Hematopoietic multipotent progenitor cell (in vitro differentiated cells): Measurements from ENCODE around the gene CDC14B. TPM values are rescaled to one million over a fixed set of nuclear protein-coding genes. Genes with fewer than 3 reads are reported as not detected.
A peak's percentile ranks its signal among the peaks of the same experiment; 100 is the strongest.
"Not testable (repeated sequence)": the region's sequence is repeated elsewhere in the genome, so short reads cannot be mapped to it uniquely, and the experiment has no call there.

Source experiments
- DNase-seq, 3 donors: peaks; one replicate each; pipeline ENCODE4 v3.0.0-alpha.2; 2011 to 2015; ENCODE audit warnings: low read depth in 2 of 3, low spot score in 2 of 3
- total RNA-seq: library from RNA; depleted of rRNA; stranded (reverse); fragments of >200 nt; gene quantifications from one replicate; pipeline ENCODE4 v1.2.3, GENCODE V29; 2012

CDC14B gene
- total RNA-seq, 1 donor: 7.5 TPM

DNA sequence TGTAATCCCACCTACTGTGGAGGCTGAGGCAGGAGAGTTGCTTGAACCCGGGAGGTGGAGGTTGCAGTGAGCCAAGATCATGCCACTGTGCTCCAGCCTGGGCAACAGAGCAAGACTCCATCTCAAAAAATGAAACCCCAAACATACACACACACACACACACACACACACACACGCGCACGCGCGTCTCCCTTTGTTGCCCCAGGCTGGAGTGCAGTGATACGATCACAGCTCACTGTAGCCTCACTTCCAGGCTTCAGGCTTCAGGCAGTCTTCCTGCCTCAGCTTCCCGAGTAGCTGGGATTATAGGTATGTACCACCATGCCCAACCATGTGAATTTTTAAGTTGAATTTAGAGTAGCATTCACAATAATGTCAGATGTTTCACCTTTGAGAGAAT lies 13.9 kb upstream of the CDC14B start:
- DNase-seq: not testable (repeated sequence)

DNA sequence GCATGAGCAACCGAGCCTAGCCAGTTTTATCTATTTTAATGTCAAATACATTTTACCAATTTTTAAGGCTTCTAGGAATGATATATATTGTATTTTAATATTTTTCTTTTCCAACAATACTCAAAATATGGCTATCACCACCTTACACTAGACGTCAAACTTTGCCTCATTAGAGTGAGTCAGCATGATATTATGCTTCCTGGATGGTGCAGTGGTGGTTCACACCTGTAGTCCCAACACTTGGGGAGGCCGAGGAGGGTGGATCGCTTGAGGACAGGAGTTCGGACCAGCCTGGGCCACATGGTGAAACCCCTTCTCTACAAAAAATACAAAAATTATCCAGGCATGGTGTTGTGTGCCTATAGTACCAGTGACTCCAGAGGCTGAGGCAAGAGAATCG lies 7.3 kb upstream of the CDC14B start:
- DNase-seq: no peak

DNA sequence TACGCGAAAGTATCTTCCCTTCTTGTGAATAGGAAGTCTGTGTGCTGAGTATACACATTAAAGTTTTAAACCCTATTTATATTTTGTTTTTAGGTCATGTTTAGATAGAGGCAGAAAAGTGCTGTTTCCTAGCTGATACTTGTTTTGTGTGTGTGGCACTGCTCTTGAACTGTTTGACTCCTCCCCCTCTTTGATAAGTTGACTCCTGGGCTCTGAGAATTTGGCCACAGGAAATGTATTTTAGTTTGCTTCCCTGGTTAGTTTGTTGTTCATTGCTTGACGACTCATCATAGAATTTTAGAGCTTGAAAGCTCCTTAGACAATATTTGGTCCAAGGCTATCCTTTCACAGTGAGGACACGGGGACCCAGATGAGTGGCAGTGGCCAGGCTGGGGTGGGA lies 2.0 kb upstream of the CDC14B start:
- DNase-seq: peak in 1 of 3 donors; percentile 6

DNA sequence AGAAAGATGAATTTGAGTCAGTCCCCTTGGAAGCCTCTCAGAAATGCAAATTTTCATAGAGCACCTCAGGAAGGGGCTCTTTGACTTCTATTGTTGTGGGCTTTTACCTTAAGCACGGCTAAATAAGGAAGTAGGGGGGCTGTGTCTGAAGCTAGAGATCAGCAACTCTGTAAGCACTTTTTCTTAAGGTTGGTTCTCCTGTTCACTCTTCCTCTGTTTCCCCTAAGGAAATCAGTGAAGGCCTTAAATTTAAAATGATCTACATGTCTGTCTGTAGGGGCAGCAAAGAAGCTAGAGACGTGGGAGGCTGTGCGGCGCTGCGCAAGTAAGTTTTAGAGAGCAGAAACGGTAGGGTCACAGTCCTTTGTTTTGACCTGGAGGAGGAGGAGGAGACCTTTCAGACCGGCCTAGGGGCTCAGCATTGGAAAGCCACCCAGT lies 1.2 kb upstream of the CDC14B start:
- DNase-seq: peak in 2 of 3 donors; percentile 5 to 19

DNA sequence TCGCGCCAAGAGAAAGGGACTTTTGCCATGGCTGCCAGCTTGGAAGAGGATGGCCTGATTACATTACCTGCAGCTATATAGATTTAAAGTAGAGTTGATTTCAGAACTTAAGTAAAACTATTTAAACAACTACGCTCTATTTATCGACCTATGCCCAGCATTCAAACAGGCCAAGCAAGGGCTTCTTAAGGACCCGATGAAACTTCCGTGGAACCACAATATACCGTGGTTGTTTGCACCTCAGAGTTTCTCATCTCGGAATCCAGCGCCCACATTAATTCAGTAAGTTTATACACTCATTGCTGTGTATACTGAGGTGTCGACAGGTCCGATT lies 505 bp upstream of the CDC14B start:
- DNase-seq: no peak

DNA sequence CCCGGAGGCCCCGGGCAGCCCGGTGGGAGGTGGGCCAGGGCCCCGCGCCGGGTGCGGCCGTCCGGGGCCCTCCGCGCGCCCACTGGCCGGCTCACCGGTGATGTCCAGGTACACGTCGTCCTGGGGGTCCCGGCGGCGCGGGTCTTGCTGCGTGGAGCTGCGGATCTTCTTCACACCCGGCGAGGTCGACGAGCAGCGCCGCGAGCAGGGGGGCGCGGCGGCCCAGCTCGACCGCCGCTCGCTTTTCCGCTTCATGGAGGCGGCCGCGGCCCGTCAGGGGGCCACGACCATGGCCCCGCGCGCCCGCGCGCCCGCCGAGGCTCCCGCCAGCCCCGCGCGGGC lies 548 bp downstream of the CDC14B start:
- no peak for DNase-seq

DNA sequence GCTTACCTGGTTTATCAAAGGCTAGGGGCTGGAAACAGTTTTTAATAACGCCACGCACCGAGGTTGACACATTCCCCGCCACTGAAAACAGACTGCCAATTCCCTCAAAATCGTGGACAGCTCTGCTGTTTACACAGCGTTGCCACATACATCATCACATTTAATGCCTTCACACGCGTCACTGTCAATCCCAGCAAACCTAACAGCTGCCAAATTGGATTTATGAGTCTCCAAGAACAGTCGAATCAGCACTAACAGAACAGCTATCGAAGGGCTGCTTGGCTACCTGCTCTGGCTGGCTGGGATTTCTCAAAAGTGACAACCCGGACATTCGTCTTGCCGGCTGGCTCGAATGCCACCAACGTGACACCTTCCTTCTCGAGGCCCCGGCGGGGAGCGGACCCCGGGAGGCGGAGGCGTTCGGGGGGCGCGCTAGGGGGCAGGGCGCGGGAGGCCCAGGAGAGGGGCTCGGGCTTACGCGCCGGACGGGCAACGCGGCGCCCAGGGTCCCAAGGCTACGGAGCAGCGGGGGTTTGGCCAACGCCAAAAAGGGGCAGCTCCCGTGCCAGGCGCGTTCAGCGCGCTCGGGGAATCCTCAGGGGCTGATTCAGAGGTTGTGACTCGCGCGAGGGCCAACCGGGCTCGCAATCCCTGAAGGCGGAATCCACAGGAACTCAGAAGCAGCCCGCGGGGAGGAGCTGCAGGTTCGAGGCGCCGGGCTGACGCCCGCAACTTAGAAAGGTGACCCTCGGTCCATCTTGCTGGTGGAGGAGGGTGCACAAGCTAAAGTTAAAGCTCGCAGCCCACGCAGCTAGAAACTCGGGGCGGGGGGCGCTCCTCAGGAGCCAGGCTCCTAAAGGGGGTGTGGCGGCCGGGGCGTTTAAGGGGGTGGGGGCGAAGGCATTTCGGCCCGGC lies 1.2 kb downstream of the CDC14B start:
- DNase-seq: peak in 2 of 3 donors; percentile 28 to 35

DNA sequence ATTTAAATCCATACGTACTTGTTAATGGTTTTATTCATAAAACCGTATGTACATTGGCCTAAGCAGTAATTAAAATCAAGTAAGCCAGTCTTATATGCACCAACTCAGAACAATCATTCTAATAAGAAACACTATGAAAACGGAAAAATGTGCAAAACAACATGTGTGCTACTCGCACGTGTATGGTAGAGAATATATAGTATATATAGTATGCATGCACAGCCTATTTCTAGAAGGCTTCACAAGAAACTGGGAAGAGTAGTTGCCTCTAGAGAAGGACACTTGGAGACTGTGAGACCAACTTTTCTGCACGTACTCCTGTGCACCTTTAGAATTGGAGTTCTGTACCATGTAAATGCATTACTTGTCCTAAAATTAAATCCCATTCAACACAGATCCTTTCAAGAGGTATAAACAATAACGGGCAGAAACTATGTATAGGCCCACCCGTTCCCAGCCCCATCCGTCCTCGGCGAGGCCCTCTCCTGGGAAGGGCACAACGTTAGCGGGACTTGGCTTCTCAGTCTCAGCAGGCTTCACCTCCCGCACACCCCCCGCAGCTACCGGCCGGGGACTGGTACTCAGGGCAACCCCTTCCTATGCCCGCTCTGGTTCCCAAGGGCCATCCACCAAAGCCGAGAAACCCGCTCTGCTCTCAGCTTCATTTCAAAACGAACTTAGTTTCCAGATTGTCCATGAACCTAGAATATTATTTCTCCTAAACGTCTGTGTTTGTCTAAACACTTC lies 2.0 kb downstream of the CDC14B start:
- no peak for DNase-seq

DNA sequence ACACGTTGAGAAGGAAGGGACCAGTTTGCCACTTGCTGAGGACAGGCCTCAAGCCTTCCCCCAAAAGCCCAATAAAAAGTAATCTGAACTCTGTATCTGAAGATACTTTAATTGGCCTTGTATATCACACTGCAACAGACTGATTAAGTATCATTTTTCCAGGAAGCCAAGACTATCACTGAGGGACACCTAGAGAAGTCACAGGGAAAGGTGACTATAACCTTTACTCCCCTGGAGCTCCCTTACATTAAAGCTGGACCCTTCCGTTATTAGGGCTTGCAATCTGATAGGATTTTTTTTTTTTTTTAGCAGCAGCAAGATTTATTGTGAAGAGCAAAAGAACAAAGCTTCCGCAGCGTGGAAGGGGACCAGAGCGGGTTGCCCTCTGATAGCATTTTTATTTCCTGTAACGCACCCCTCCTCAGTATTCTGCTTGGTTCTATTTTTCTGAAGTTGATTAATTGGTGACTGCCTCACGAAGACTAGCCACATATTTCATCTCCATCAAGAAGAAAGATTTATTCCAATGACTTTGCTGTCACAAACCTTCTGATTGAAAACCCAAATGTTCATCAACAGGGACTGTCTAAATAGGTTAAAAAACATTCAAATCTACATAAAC lies 2.7 kb downstream of the CDC14B start:
- DNase-seq: no peak

DNA sequence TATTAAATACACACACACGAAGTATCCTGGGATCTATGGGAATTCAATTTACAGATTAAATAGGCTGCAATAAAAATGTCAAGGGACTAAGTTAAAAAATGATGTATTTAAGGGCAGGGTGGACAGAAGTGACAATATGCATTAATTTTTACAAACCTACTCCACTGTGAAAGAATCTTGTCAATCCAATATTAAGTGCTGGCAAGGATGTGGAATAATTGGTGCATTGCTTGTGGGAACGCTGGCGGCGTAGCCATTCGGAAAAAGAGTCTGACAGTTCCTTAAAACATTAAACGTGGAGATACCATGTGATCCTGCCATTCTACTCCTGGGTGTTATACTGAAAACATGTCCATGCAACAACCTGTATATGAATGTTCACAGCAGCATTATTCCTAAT lies 4.2 kb downstream of the CDC14B start:
- DNase-seq: no peak

DNA sequence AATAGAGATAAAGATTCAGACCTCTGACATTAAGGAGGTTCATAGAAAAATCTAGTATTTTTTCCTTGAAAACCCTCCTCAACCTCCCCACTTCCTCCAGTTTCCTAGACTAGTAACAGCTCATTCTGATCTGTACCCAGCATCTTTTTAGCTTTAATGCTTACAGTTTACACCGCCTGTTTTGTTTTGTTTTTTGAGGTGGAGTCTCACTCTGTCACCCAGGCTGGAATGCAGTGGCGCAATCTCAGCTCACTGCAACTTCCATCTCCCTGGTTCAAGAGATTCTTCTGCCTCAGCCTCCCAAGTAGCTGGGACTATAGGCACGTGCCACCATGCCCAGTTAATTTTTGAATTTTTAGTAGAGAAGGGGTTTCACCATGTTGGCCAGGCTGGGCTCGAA lies 5.0 kb downstream of the CDC14B start:
- DNase-seq: not testable (repeated sequence)

DNA sequence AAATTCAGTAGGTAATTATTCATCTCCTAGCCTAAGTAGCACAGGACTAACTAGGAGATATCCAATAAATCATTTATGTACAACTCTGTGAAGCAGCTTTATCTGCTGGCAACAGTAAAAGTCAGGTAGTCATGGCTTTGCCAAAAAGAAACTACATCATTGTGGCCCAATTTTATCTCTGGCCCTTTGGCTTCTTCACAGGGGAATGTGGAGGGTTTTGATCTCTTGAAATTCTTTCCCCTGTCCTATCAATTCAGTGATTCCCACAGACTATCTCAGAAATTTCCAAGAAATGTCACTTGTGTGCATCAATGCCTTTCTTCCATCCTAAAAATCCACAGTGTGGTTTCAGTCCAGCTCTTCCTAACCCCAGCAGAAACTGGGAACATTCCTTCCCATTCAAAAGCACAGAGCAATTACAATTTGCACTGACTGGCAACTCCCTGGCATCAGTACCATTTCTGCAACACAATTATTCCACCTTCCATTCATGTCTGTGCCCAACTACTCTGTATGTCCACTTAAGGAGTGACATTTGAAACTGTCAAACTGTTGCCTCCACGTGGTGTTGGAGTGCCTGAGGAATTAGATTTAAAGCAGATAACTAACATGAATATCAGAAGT lies 6.6 kb downstream of the CDC14B start:
- DNase-seq: no peak

DNA sequence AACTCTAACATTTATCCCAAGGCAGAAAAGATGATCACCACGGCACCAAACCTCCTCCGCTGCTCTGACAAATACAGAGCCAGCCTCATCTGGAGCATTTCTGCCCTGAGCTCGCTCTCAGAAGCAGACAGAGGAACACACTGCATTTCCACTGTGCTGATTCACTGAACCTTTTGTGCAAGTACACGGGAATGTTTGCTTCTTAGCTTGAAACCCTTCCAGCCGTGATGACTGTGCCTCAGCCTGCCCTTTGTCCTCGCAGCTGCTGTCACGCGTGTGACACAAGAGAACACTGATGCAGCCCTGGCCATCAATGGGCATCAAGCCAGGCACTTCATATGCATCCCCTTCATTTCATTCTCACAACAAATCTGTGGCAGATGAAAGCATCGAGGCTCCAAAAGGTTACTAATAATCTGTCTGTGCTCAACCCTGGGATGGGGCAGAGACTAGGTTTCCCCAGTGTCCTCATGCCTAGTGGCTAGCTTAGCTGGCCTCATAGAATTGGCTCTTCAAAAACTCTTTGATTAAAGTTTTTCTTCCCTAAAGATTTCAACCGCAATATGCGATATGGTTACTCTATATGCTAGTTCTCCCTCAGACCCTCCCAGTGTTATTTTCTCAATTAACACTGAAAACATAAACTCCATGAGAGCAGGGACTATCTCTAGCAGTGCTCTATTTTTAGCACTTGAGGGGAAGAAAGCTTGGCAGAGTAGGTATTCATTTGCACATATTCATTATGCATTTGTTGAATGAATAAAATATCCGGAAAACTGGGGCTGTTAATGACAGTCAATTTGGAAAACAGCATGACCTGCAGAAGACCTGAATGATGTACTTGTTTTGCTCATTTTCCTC lies 7.3 kb downstream of the CDC14B start:
- DNase-seq: peak in 2 of 3 donors; percentile 11 to 21

DNA sequence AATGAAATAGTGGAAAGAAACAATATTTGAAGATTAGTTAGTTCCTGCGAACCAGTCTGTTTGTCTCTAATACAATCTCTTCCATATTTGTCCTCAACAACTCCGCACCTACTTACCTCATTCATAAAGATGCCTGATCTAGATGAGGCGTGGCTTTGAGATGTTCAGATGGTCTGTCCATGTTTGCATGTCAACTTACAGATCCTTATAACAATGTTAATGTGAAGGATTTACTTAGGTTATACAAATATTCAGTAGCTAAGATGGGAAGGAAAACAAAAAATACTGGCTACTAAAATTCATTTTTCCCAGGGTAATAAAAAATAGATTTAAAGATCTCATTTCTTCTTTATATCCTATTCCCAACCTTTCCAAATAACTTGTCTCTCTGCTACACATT lies 8.3 kb downstream of the CDC14B start:
- no peak for DNase-seq

DNA sequence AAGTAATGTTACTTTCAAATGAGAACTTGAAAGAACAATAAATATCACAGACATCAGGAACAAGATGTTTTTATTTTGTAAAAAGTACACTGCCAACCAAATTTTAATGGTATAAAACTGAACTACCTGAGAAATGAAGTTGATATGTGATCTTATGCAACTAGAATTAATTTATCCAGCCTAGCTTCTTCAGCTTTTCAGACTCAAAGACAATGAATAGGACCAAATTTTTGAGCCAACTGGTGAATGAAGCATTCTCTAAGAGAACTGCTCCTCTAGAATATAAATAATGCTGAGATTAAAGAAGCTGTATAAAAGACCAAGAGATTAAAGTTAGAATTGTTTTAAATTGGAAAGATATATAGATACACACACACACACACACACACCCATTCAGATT lies 9.9 kb downstream of the CDC14B start:
- DNase-seq: no peak

DNA sequence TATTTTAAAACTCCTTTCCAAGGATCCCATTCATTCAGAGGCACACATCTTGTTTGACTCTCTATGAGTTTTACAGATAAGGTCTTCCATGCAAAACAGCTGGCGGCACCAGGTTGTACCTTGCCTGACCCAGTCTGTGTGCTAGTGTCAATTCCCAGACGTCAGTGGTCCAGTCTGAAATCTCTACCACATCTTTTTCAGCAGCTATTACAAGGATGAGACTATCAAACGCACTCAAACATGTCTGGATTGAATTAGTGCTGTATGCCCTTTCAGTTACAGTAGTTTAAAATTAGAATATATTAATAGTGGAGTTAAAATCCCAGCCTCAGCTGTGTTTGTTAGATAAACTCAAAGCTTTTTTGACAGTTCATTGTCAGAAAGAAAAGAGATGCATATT lies 11.7 kb downstream of the CDC14B start:
- no peak for DNase-seq

DNA sequence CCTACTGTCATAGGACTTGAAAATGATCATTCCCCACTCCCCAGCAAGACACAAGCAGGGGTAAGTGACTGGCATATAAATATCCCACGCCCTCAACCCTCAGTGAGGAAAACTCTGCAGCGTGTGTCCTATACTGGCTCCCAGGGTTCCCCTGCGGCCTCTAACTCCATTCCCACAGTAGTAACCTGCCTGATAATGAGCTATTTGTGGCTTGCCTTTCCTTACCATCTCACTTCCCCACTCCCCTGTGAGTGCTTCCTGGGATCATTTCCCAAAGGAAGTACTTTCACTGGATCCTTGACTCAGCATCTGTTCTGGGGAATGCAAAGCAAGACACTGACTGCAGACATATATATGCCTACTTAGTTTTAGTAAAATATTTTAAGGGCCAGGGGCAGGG lies 14.3 kb downstream of the CDC14B start:
- DNase-seq: no peak

DNA sequence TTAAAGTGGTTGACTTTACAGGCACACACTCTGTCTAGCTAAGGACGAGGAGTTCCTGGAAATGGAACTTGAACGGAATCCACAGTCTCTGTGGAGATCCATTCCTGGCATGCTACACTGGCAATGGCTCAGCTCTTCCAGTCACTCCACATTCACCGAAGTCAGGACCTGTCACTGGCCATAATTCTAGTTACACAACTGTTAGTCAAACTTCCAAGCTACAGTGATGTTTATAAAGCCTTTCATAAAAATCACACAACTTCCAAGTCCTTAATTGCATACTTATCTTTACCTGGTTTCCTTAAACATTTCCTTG lies 15.7 kb downstream of the CDC14B start:
- no peak for DNase-seq

DNA sequence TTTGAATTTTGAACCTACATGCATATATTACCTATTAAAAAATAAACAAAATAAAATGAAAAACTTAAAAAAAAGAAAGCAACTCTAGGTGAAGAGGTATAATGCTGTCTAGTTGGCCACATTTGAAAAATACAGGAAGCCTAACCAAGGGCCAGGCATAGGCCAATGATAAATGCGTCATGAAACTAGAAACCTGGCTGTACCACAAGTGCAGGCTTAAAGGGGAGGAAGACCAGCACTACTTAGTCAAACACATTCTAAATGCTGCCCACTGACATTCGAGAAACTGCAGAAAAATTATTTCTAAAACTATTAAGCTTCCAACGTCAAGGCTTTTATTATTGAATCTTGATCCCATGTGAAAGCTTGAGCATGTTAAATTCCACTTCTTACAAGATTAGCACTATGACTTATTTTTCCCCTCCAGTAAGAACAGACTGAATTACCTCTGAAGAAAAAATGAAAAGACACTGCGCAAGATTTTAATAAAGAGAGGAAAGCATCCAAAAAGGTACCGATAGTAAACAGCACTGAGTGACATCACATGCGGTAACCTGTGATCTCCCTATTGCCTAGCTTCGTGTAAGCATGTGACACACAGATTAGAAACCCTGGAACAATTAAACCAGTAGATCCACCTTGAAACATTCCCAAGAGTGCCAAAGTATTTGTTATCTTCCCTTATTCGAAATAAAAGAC lies 16.2 kb downstream of the CDC14B start:
- no peak for DNase-seq

DNA sequence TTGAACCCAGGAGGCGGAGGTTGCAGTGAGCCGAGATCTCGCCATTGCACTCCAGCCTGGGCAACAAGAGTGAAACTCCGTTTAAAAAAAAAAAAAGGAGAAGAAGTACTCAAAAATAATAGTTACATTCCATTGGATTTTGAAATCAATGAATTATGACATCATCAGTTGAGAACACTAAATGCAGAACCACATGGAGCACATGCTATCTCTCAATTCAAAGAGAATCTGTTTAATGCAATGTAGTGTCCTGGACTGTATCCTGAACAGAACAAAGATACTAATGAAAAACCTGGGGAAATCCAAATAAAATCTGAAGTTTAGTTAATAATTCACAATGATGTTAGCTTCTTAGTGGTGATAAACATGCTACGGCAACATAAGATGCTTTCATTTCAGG lies 20.3 kb downstream of the CDC14B start:
- DNase-seq: no peak
